ENCODE data around the gene CRHR1. TPM values are rescaled to one million over a fixed set of nuclear protein-coding genes. Genes with fewer than 3 reads are reported as not detected.
"Not testable (repeated sequence)": the region's sequence is repeated elsewhere in the genome, so short reads cannot be mapped to it uniquely, and the experiment has no call there.

Gene CRHR1
- 0.25 TPM for polyA plus RNA-seq (2013, experiment 1 of 2)
- polyA plus RNA-seq (2013, experiment 2 of 2), result 0.44 TPM

DNA sequence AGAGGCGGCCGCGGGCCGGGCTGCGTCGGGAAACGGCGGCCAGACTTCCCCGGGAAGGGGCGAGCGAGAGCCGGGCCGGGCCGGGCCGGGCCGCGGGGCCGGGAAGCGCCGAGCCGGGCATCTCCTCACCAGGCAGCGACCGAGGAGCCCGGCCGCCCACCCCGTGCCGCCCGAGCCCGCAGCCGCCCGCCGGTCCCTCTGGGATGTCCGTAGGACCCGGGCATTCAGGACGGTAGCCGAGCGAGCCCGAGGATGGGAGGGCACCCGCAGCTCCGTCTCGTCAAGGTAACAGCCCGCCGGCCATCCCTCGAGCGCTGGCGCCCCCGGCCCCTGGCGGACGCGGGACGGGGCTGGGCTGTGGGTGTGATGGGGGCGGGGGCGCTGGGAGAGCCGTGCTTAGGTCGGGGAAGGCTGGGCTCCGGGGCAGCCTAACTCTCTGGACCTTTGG is at the start of gene CRHR1:
Gene CRHR1, plus strand, starts transcription at position 28 of the 448 bp plus-strand sequence. Its CDS starts 225 bp downstream, at position 253.
- H3K27me3 ChIP-seq (ENCODE audit: insufficient read depth, low read length), result peaks cover 79% of the 10 kb centered on the region
- H3K4me1 ChIP-seq (ENCODE audit: insufficient read depth, low read length), result 0 out of 2 replicates have a peak, but pooled peaks cover 3% of the 10 kb centered on the region
- under 1% methylated on average over 56 of the region's 56 CpGs for WGBS
- no peaks in the 10 kb centered on the region for H3K9me3 ChIP-seq (ENCODE audit: insufficient read depth, low read depth, low read length)
- no peaks in the 10 kb centered on the region for H3K36me3 ChIP-seq (ENCODE audit: insufficient read depth, low read length)
- H3K4me3 ChIP-seq (ENCODE audit: low read length), result peak within 1 kb of the TSS; percentile 71
- no peak within 1 kb of the TSS for H3K27ac ChIP-seq (ENCODE audit: low read depth, low read length)
- H3K9ac ChIP-seq (ENCODE audit: low read depth, low read length), result peak within 1 kb of the TSS; percentile 45; the same call in 1 of the 2 replicates

GRCh38 chr17:45734598-45734997 is 49.5 kb upstream of the CRHR1 start:
- Histone ChIP-seq H3K27me3 (ENCODE audit: insufficient read depth, low read length) (peaks cover 30% of the 10 kb centered on the region), H3K4me3 (ENCODE audit: low read length) (no peak overlapping the region), H3K36me3 (ENCODE audit: insufficient read depth, low read length) (no peaks in the 10 kb centered on the region), H3K4me1 (ENCODE audit: insufficient read depth, low read length) (no peaks in the 10 kb centered on the region), H3K9ac (ENCODE audit: low read depth, low read length) (no peak overlapping the region), H3K9me3 (ENCODE audit: insufficient read depth, low read depth, low read length) (no peaks in the 10 kb centered on the region; the same call in 1 of the 2 replicates), H3K27ac (ENCODE audit: low read depth, low read length) (no peak overlapping the region)
- 79% methylated on average over 3 of the region's 3 CpGs for WGBS

- 0% methylated on average over 1 of the region's 1 CpG for WGBS
- Histone ChIP-seq H3K4me3 (ENCODE audit: low read length) (no peak overlapping the region), H3K9me3 (ENCODE audit: insufficient read depth, low read depth, low read length) (no peaks in the 10 kb centered on the region; the same call in 1 of the 2 replicates), H3K9ac (ENCODE audit: low read depth, low read length) (no peak overlapping the region), H3K27me3 (ENCODE audit: insufficient read depth, low read length) (peaks cover 30% of the 10 kb centered on the region), H3K4me1 (ENCODE audit: insufficient read depth, low read length) (no peaks in the 10 kb centered on the region), H3K27ac (ENCODE audit: low read depth, low read length) (no peak overlapping the region), H3K36me3 (ENCODE audit: insufficient read depth, low read length) (no peaks in the 10 kb centered on the region)
These were observed 48.6 kb upstream of the CRHR1 start for GRCh38 chr17:45735488-45735887.

GRCh38 chr17:45739786-45740185 is 44.3 kb upstream of the CRHR1 start:
- Histone ChIP-seq H3K36me3 (ENCODE audit: insufficient read depth, low read length) (no peaks in the 10 kb centered on the region), H3K9ac (ENCODE audit: low read depth, low read length) (no peak overlapping the region), H3K27ac (ENCODE audit: low read depth, low read length) (no peak overlapping the region), H3K9me3 (ENCODE audit: insufficient read depth, low read depth, low read length) (no peaks in the 10 kb centered on the region), H3K4me1 (ENCODE audit: insufficient read depth, low read length) (no peaks in the 10 kb centered on the region), H3K27me3 (ENCODE audit: insufficient read depth, low read length) (peaks cover 65% of the 10 kb centered on the region), H3K4me3 (ENCODE audit: low read length) (no peak overlapping the region)
- 94% methylated on average over 2 of the region's 2 CpGs for WGBS

DNA sequence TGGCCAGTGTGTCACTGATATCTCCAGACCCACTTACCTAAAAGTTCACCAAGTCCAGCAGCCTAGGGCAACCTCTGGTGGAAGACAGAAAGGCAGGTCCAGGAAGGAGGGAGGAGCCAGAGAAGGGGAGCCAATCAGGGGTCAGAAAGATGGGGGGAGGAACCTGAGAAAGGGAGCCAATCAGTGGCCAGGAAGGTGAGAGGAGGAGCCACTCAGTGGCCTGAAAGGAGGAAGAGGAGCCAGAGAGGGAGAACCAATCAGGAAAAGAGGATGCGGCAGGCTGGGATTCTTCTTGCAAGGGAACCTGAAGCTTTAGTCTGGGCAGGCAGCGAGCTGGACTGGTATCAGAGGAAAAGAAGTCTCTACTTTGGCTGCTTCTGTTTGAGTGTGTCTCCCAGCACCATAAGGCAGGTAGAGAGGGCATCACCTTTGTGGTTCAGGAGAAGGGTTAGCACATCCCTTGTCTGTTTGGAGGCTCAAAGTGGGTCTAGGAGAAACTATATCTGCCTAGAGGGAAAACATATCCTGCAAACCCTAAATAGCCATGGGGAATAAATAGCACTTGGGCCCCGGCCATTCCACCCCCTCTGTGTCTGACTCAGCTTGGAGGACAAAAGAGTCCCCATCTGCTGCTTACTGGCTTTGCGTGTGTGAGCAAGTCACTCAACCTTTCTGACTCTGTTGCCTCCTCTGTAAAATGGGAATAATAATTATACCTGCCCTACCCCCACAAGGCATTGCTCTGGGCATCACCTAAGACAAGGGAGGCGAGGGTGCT is 43.4 kb upstream of the CRHR1 start:
- peak overlapping the region; percentile 43 for H3K4me3 ChIP-seq (ENCODE audit: low read length)
- 74% methylated on average over 5 of the region's 5 CpGs for WGBS
- peaks cover 75% of the 10 kb centered on the region for H3K27me3 ChIP-seq (ENCODE audit: insufficient read depth, low read length)
- no peak overlapping the region for H3K9ac ChIP-seq (ENCODE audit: low read depth, low read length)
- H3K36me3 ChIP-seq (ENCODE audit: insufficient read depth, low read length), result no peaks in the 10 kb centered on the region
- H3K27ac ChIP-seq (ENCODE audit: low read depth, low read length), result no peak overlapping the region
- no peaks in the 10 kb centered on the region for H3K4me1 ChIP-seq (ENCODE audit: insufficient read depth, low read length)
- no peaks in the 10 kb centered on the region for H3K9me3 ChIP-seq (ENCODE audit: insufficient read depth, low read depth, low read length)

- H3K9me3 ChIP-seq (ENCODE audit: insufficient read depth, low read depth, low read length), result no peaks in the 10 kb centered on the region
- H3K9ac ChIP-seq (ENCODE audit: low read depth, low read length), result no peak overlapping the region
- no peaks in the 10 kb centered on the region for H3K4me1 ChIP-seq (ENCODE audit: insufficient read depth, low read length)
- H3K4me3 ChIP-seq (ENCODE audit: low read length), result no peak overlapping the region
- 86% methylated on average over 1 of the region's 1 CpG for WGBS
- H3K27ac ChIP-seq (ENCODE audit: low read depth, low read length), result no peak overlapping the region
- H3K36me3 ChIP-seq (ENCODE audit: insufficient read depth, low read length), result no peaks in the 10 kb centered on the region
- peaks cover 78% of the 10 kb centered on the region for H3K27me3 ChIP-seq (ENCODE audit: insufficient read depth, low read length)
These were observed 41.9 kb upstream of the CRHR1 start for GRCh38 chr17:45742251-45742650.

- WGBS, result 89% methylated on average over 4 of the region's 4 CpGs
- no peak overlapping the region for H3K9ac ChIP-seq (ENCODE audit: low read depth, low read length)
- no peak overlapping the region for H3K27ac ChIP-seq (ENCODE audit: low read depth, low read length)
- peaks cover 79% of the 10 kb centered on the region for H3K27me3 ChIP-seq (ENCODE audit: insufficient read depth, low read length)
- H3K36me3 ChIP-seq (ENCODE audit: insufficient read depth, low read length), result no peaks in the 10 kb centered on the region
- no peak overlapping the region for H3K4me3 ChIP-seq (ENCODE audit: low read length)
- no peaks in the 10 kb centered on the region for H3K9me3 ChIP-seq (ENCODE audit: insufficient read depth, low read depth, low read length)
- no peaks in the 10 kb centered on the region for H3K4me1 ChIP-seq (ENCODE audit: insufficient read depth, low read length)
These were observed 40.3 kb upstream of the CRHR1 start for GRCh38 chr17:45743626-45744326.

DNA sequence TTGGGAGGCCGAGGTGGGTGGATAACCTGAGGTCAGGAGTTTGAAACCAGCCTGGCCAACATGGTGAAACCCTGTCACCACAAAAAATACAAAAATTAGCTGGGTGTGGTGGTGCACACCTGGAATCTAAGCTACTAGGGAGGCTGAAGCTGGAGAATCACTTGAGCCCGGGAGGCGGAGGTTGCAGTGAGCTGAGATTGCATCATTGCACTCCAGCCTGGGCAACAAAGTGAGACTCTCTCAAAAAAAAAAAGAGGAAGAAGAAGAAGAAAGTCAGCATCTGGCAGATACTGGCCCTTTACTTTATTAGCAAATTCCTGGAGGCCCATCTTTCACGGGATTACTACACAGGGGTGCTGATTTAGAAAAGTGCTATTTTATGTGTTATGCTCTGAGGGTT is 39.3 kb upstream of the CRHR1 start:
- H3K27ac ChIP-seq (ENCODE audit: low read depth, low read length); H3K9me3 ChIP-seq (ENCODE audit: insufficient read depth, low read depth, low read length); H3K4me1 ChIP-seq (ENCODE audit: insufficient read depth, low read length); H3K4me3 ChIP-seq (ENCODE audit: low read length); H3K9ac ChIP-seq (ENCODE audit: low read depth, low read length); H3K36me3 ChIP-seq (ENCODE audit: insufficient read depth, low read length): not testable (repeated sequence)
- WGBS, result 92% methylated on average over 4 of the region's 4 CpGs
- H3K27me3 ChIP-seq (ENCODE audit: insufficient read depth, low read length), result peaks cover 85% of the 10 kb centered on the region

GRCh38 chr17:45745601-45746494 is 38.3 kb upstream of the CRHR1 start:
- Histone ChIP-seq H3K27me3 (ENCODE audit: insufficient read depth, low read length) (peaks cover 95% of the 10 kb centered on the region), H3K4me3 (ENCODE audit: low read length) (no peak overlapping the region), H3K27ac (ENCODE audit: low read depth, low read length) (no peak overlapping the region), H3K36me3 (ENCODE audit: insufficient read depth, low read length) (no peaks in the 10 kb centered on the region), H3K9ac (ENCODE audit: low read depth, low read length) (no peak overlapping the region), H3K9me3 (ENCODE audit: insufficient read depth, low read depth, low read length) (no peaks in the 10 kb centered on the region), H3K4me1 (ENCODE audit: insufficient read depth, low read length) (no peaks in the 10 kb centered on the region)
- WGBS, result 47% methylated on average over 11 of the region's 11 CpGs

DNA sequence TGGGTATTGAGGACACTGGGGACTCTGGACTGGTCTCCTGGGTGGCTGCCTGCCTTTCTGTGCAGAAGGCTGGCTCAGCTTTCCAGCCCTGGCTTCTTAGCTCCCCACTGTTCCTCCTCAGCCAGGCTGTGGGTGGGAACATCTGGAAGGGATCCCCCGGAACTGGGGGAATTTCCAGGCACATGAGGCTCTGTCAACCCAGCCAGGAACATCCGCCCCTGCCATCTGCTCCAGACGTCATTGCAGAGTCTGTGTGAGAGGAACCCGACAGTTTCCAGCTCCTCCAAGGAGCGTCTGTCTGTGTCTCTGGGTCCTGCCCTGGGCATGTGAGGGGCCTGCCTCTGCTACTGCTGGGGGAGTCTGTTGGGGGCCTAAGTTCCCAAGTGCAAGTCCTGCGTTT is 36.2 kb upstream of the CRHR1 start:
- no peak overlapping the region for H3K27ac ChIP-seq (ENCODE audit: low read depth, low read length)
- 84% methylated on average over 6 of the region's 6 CpGs for WGBS
- no peaks in the 10 kb centered on the region for H3K4me1 ChIP-seq (ENCODE audit: insufficient read depth, low read length)
- H3K4me3 ChIP-seq (ENCODE audit: low read length), result no peak overlapping the region
- no peaks in the 10 kb centered on the region for H3K36me3 ChIP-seq (ENCODE audit: insufficient read depth, low read length)
- peaks cover 90% of the 10 kb centered on the region for H3K27me3 ChIP-seq (ENCODE audit: insufficient read depth, low read length)
- H3K9me3 ChIP-seq (ENCODE audit: insufficient read depth, low read depth, low read length), result no peaks in the 10 kb centered on the region
- H3K9ac ChIP-seq (ENCODE audit: low read depth, low read length), result no peak overlapping the region
